IMR-90 (cell line): ENCODE results near the gene FAM177A1. TPM values are rescaled to one million over a fixed set of nuclear protein-coding genes. Genes with fewer than 3 reads are reported as not detected.

ENCODE experiments used
- ATAC-seq: fragments of 200-7000 bp; cut with Tn5 transposase; 2 replicates; pipeline ENCODE4 v1.9.1; 2020; ENCODE audit warnings: low read depth, mild to moderate bottlenecking, moderate library complexity
- BruUV-seq: library from RNA; stranded (reverse); fragments of 400-500 nt; replicated peaks from 2 replicates; lab custom pipeline; 2021; lab: Mats Ljungman, UMichigan
- CTCF ChIA-PET: fragments of 300-600 bp; formaldehyde crosslinking; extraction: SDS; loops from one replicate; lab custom pipeline; 2021; ENCODE audit warnings: antibody characterized with exemption; lab: Yijun Ruan, JAX
- POLR2A ChIA-PET: fragments of 300-600 bp; sonication (Branson Sonifier 250); formaldehyde crosslinking; loops from one replicate; lab custom pipeline; 2022; ENCODE audit warnings: antibody characterized with exemption; ENCODE audit not compliant: unreplicated experiment; lab: Charles Lee
- DNase-seq: peaks from one replicate; pipeline ENCODE4 v3.0.0; 2013
- H2AFZ ChIP-seq: replicated peaks from 2 replicates; pipeline ENCODE3; 2013; ENCODE audit warnings: low read length, mild to moderate bottlenecking; ENCODE audit not compliant: poor library complexity
- H2AK5ac ChIP-seq: 2 replicates; pipeline ENCODE4 v1.6.1; 2013; ENCODE audit warnings: low read depth, low read length, inconsistent platforms
- H2AK9ac ChIP-seq: replicated peaks from 2 replicates; pipeline ENCODE3; 2013; ENCODE audit warnings: mild to moderate bottlenecking, low read depth, low read length, moderate library complexity; ENCODE audit not compliant: poor library complexity
- H2BK120ac ChIP-seq: 2 replicates; pipeline ENCODE4 v1.6.1; 2013; ENCODE audit warnings: low read depth, low read length, inconsistent platforms
- H2BK15ac ChIP-seq: 3 replicates; pipeline ENCODE4 v1.6.1; 2013; ENCODE audit warnings: low read depth, low read length, inconsistent platforms
- H2BK20ac ChIP-seq: 2 replicates; pipeline ENCODE4 v1.6.1; 2013; ENCODE audit warnings: low read depth, mild to moderate bottlenecking, inconsistent platforms, low read length, moderate library complexity
- H2BK5ac ChIP-seq: 2 replicates; pipeline ENCODE4 v1.6.1; 2013; ENCODE audit warnings: mild to moderate bottlenecking, low read depth, low read length, inconsistent platforms; ENCODE audit not compliant: poor library complexity, severe bottlenecking
- H3K14ac ChIP-seq: replicated peaks from 2 replicates; pipeline ENCODE4 v1.6.1; 2013; ENCODE audit warnings: low read depth, low read length, inconsistent platforms
- H3K18ac ChIP-seq: 2 replicates; pipeline ENCODE4 v1.6.1; 2013; ENCODE audit warnings: low read depth, low read length, control low read depth
- H3K23ac ChIP-seq: 2 replicates; pipeline ENCODE4 v1.6.1; 2013; ENCODE audit warnings: low read depth, low read length, inconsistent platforms
- H3K27ac ChIP-seq: 2 replicates; pipeline ENCODE4 v1.5.1; 2013; ENCODE audit warnings: mild to moderate bottlenecking, control low read depth, low read length; ENCODE audit not compliant: insufficient read depth
- H3K27me3 ChIP-seq: 2 replicates; pipeline ENCODE4 v1.6.1; 2013; ENCODE audit warnings: low read length; ENCODE audit not compliant: control insufficient read depth, insufficient read depth
- H3K36me3 ChIP-seq: 2 replicates; pipeline ENCODE4 v1.6.1; 2013; ENCODE audit warnings: low read length, mixed read lengths; ENCODE audit not compliant: control insufficient read depth, insufficient read depth
- H3K4ac ChIP-seq: 2 replicates; pipeline ENCODE4 v1.6.1; 2013; ENCODE audit warnings: low read depth, low read length, inconsistent platforms
- H3K4me1 ChIP-seq: 2 replicates; pipeline ENCODE4 v1.6.1; 2013; ENCODE audit warnings: low read length, mixed read lengths; ENCODE audit not compliant: control insufficient read depth, insufficient read depth
- H3K4me2 ChIP-seq: 2 replicates; pipeline ENCODE4 v1.6.1; 2013; ENCODE audit warnings: low read depth, mild to moderate bottlenecking, control low read depth, low read length, moderate library complexity
- H3K4me3 ChIP-seq: 2 replicates; pipeline ENCODE4 v1.5.1; 2013; ENCODE audit warnings: low read depth, mild to moderate bottlenecking, control low read depth, low read length, moderate library complexity; ENCODE audit not compliant: insufficient read depth
- H3K56ac ChIP-seq: 2 replicates; pipeline ENCODE4 v1.6.1; 2013; ENCODE audit warnings: low read length, inconsistent platforms; ENCODE audit not compliant: insufficient read depth; ENCODE audit errors: extremely low read depth
- H3K79me1 ChIP-seq, 2 experiments: 2 replicates each; pipeline ENCODE4 v1.6.1; 2013; ENCODE audit warnings: low read length in 2 of 2, inconsistent platforms in 1 of 2, low read depth in 1 of 2
- H3K9ac ChIP-seq: 2 replicates; pipeline ENCODE4 v1.6.1; 2013; ENCODE audit warnings: low read depth, low read length, control low read depth
- H3K9me1 ChIP-seq: 2 replicates; pipeline ENCODE4 v1.6.1; 2013; ENCODE audit warnings: low read length, inconsistent platforms; ENCODE audit not compliant: insufficient read depth
- H3K9me3 ChIP-seq: 2 replicates; pipeline ENCODE4 v1.6.1; 2013; ENCODE audit warnings: low read length; ENCODE audit not compliant: control insufficient read depth, insufficient read depth
- H4K20me1 ChIP-seq: 2 replicates; pipeline ENCODE4 v1.6.1; 2013; ENCODE audit warnings: low read length, inconsistent platforms; ENCODE audit not compliant: insufficient read depth
- H4K5ac ChIP-seq: 2 replicates; pipeline ENCODE4 v1.6.1; 2013; ENCODE audit warnings: mild to moderate bottlenecking, low read depth, low read length, control low read depth
- H4K8ac ChIP-seq, 2 experiments: 2 replicates each; pipeline ENCODE4 v1.6.1; 2013; ENCODE audit warnings: low read depth in 2 of 2, low read length in 2 of 2, control low read depth in 1 of 2, inconsistent platforms in 1 of 2
- H4K91ac ChIP-seq: 2 replicates; pipeline ENCODE4 v1.6.1; 2013; ENCODE audit warnings: low read depth, low read length, inconsistent platforms; ENCODE audit not compliant: insufficient read depth
- NFE2L2 ChIP-seq: fragments of 150-350 bp; IDR thresholded peaks from 2 replicates; pipeline ENCODE4 v1.6.1; 2016; ENCODE audit warnings: low read depth, mild to moderate bottlenecking, low read length
- POLR2A ChIP-seq: IDR thresholded peaks from 2 replicates; pipeline ENCODE4 v1.6.1; 2012; ENCODE audit warnings: mild to moderate bottlenecking, low read depth, low read length
- RCOR1 ChIP-seq: IDR thresholded peaks from 2 replicates; pipeline ENCODE4 v1.6.1; 2012; ENCODE audit warnings: mild to moderate bottlenecking, low read length, improper control_type of control experiment; ENCODE audit not compliant: insufficient replicate concordance
- SMC3 ChIP-seq: fragments of 150-350 bp; IDR thresholded peaks from 2 replicates; pipeline ENCODE4 v1.6.1; 2016; ENCODE audit warnings: low read depth, mild to moderate bottlenecking, antibody characterized with exemption, low read length, moderate library complexity
- WGBS, 2 experiments: methylation state at CpG; one replicate each; pipeline versions ENCODE4 v1.1.5 to v1.1.7; 2013; ENCODE audit warnings: missing lambda C conversion rate in 2 of 2; ENCODE audit not compliant: insufficient read length in 1 of 2; ENCODE audit errors: extremely low coverage in 2 of 2; 5-methylcytosine and 5-hydroxymethylcytosine counted together
- dilution Hi-C: fragments of 300-500 bp; cut with HindIII; formaldehyde crosslinking; loops from one replicate; pipeline ENCODE4 v1.14.3; 2018; ENCODE audit warnings: low sequenced_read_pairs; ENCODE audit not compliant: unreplicated experiment
- in situ Hi-C: fragments of 300-500 bp; cut with MboI; formaldehyde crosslinking; loops from 3 replicates; pipeline ENCODE4 v1.14.3; 2019; ENCODE audit warnings: low sequenced_read_pairs, inconsistent platforms, mixed read lengths
- intact Hi-C: fragments of 100-400 bp; cut with micrococcal nuclease; formaldehyde crosslinking; loops from 2 replicates; pipeline ENCODE4 v1.10.0; 2022
- polyA plus RNA-seq, 3 experiments: library from polyadenylated mRNA; depleted of rRNA; stranded (reverse); fragments of >200 nt; gene quantifications; 2 replicates each; pipeline ENCODE4 v1.2.3, GENCODE V29; 2012; ENCODE audit warnings: low replicate concordance in 1 of 3
- total RNA-seq: library from RNA; depleted of rRNA; stranded (reverse); fragments of >200 nt; gene quantifications from 2 replicates; pipeline ENCODE4 v1.2.3, GENCODE V29; 2012

The FAM177A1 gene
- total and polyA plus RNA-seq, 2 of the 4 experiments (the other 2 are of a cell fraction) = 18.5 to 33.4 TPM

DNA sequence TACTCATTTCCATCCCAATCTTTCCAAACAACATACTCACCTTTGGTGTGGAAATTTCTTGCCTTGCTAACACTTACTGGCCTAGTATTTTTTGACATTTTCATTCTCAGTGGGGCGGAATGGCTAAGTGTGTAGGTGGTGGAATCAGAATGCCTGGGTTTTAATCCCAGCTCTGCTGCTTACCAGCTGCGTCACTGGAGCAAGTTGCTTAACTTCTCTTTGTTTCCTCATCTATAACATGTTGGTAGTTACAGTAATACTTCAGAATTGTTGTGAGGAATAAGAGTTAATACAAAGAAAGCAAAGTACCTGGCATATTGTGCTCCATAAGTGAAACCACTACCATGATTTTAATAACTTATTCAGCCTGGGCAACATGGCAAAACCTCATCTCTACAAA lies 3.0 kb upstream of the FAM177A1 start:
- H3K9me3 ChIP-seq = no peaks in the 10 kb centered on the region
- intact Hi-C loops = loop anchor here (10.0 kb wide), 1 partner anchor 372 kb away; no protein-coding TSS in a partner anchor
- no peak overlapping the region for H3K4me2 ChIP-seq
- ChIA-PET POLR2A (no interaction called here), CTCF (interaction anchor here (0.6 to 1.2 kb wide), 2 partner anchors 17 to 33 kb away, joined by 3 read pairs; no protein-coding TSS in a partner anchor)
- H3K4me3 ChIP-seq = no peak overlapping the region
- H3K36me3 ChIP-seq = no peaks in the 10 kb centered on the region
- H3K4me1 ChIP-seq = no peaks in the 10 kb centered on the region; the same call in 1 of the 2 replicates
- no peak overlapping the region for H3K14ac ChIP-seq
- H3K27me3 ChIP-seq = no peaks in the 10 kb centered on the region
- H2BK120ac ChIP-seq = no peak overlapping the region
- TF ChIP-seq POLR2A (no peak), SMC3 (no peak), NFE2L2 (no peak), RCOR1 (no peak)
- dilution Hi-C loops = no loop called here
- no peaks in the 10 kb centered on the region; the same call in 1 of the 2 replicates for H3K9me1 ChIP-seq
- no peak overlapping the region for H3K56ac ChIP-seq
- no CpG with 5 or more reads among the region's 2 CpGs for WGBS, 2 experiments
- no peak overlapping the region for H2BK20ac ChIP-seq
- no peak for ATAC-seq
- H4K91ac ChIP-seq = no peak overlapping the region
- no peak overlapping the region for H3K27ac ChIP-seq
- no peak overlapping the region for H2AFZ ChIP-seq
- no peak overlapping the region for H3K9ac ChIP-seq
- H4K5ac ChIP-seq = no peak overlapping the region
- no peak overlapping the region for H2AK5ac ChIP-seq
- no peak overlapping the region for H2AK9ac ChIP-seq
- no TSS peak for BruUV-seq
- no peak overlapping the region for H2BK15ac ChIP-seq
- H2BK5ac ChIP-seq = no peak overlapping the region
- no peaks in the 10 kb centered on the region for H4K20me1 ChIP-seq
- DNase-seq = no peak
- H3K23ac ChIP-seq = no peak overlapping the region
- no peak overlapping the region for H3K4ac ChIP-seq
- in situ Hi-C loops = no loop called here
- peaks cover 3 to 20% of the 10 kb centered on the region in 2 experiments; a peak in 3 of 4 replicates for H3K79me1 ChIP-seq
- no peak overlapping the region for H4K8ac ChIP-seq
- no peak overlapping the region for H3K18ac ChIP-seq
